ENCODE measurements around the gene KRT25. TPM values are rescaled to one million over a fixed set of nuclear protein-coding genes. Genes with fewer than 3 reads are reported as not detected.

Gene KRT25
- total and polyA plus RNA-seq, 8 donors = not detected

- Histone ChIP-seq H3K27me3 (peaks cover 0 to 12% of the 10 kb centered on the region in 2 donors), H3K27ac (no peak overlapping the region), H3K36me3 (no peaks in the 10 kb centered on the region), H3K4me3 (no peak overlapping the region), H3K9me3 (no peaks in the 10 kb centered on the region), H3K4me1 (peaks cover 0 to 2% of the 10 kb centered on the region in 2 donors)
- DNase-seq = no peak
- intact Hi-C loops (cut with DNase I) = no loop called here
- TF ChIP-seq CTCF (IDR thresholded peaks at IDR 0.05) = no peak
- ATAC-seq = no peak
Measured at GRCh38 chr17:40702271-40702670, 52.9 kb downstream of the KRT25 start.

- Histone ChIP-seq H3K4me1 (peaks cover 5 to 8% of the 10 kb centered on the region in 2 donors), H3K9me3 (no peaks in the 10 kb centered on the region), H3K4me3 (no peak overlapping the region), H3K27me3 (peaks cover 0 to 12% of the 10 kb centered on the region in 2 donors), H3K27ac (no peak overlapping the region), H3K36me3 (no peaks in the 10 kb centered on the region)
- peak in 1 of 4 donors; percentile 33 for DNase-seq
- peak; percentile 15 for ATAC-seq
- intact Hi-C loops (cut with DNase I) = no loop called here
- TF ChIP-seq CTCF (IDR thresholded peaks at IDR 0.05) = no peak
Measured at GRCh38 chr17:40699853-40700252, 55.3 kb downstream of the KRT25 start.

GRCh38 chr17:40699371-40699770, 55.8 kb downstream of the KRT25 start:
- DNase-seq (no peak), ATAC-seq (no peak)
- Histone ChIP-seq H3K9me3 (no peaks in the 10 kb centered on the region), H3K4me3 (no peak overlapping the region), H3K4me1 (peaks cover 5 to 8% of the 10 kb centered on the region in 2 donors), H3K27me3 (peaks cover 0 to 12% of the 10 kb centered on the region in 2 donors), H3K27ac (no peak overlapping the region), H3K36me3 (no peaks in the 10 kb centered on the region)
- intact Hi-C loops (cut with DNase I) = no loop called here
- TF ChIP-seq CTCF (IDR thresholded peaks at IDR 0.05) = no peak

Other genes with a start within 250 kb of the KRT25 start
- gene CCR7, start 189.9 kb downstream of the KRT25 start, total RNA-seq = 1 to 10 TPM in 1 of 2 donors, under 1 TPM in 1; 0.35 to 1.6 TPM
- 1 to 10 TPM in 2 of 6 donors, under 1 TPM in 4; 0.48 to 1.3 (median 0.79) TPM for gene CCR7, start 189.9 kb downstream of the KRT25 start, polyA plus RNA-seq (ENCODE audit: insufficient read length in 6 of 6)
- 10 to 100 TPM; 83.9 to 87.6 TPM for gene SMARCE1, start 107.5 kb downstream of the KRT25 start, total RNA-seq
- gene SMARCE1, start 107.5 kb downstream of the KRT25 start, polyA plus RNA-seq (ENCODE audit: insufficient read length in 6 of 6) = 100 to 1,000 TPM; 217 to 262 (median 235) TPM
- under 1 TPM in 1 of 2 donors, not detected in 1; 0.55 TPM for gene KRT222, start 90.2 kb downstream of the KRT25 start, total RNA-seq
- under 1 TPM; 0.21 to 0.61 (median 0.37) TPM for gene KRT222, start 90.2 kb downstream of the KRT25 start, polyA plus RNA-seq (ENCODE audit: insufficient read length in 6 of 6)
- not detected for gene KRT24, start 51.6 kb downstream of the KRT25 start, total RNA-seq
- not detected for gene KRT24, start 51.6 kb downstream of the KRT25 start, polyA plus RNA-seq (ENCODE audit: insufficient read length in 6 of 6)
- not detected for gene KRT26, start 16.9 kb upstream of the KRT25 start, total RNA-seq
- not detected for gene KRT26, start 16.9 kb upstream of the KRT25 start, polyA plus RNA-seq (ENCODE audit: insufficient read length in 6 of 6)
- gene KRT27, start 27.2 kb upstream of the KRT25 start, total RNA-seq = under 1 TPM; 0.44 to 0.55 TPM
- gene KRT27, start 27.2 kb upstream of the KRT25 start, polyA plus RNA-seq (ENCODE audit: insufficient read length in 6 of 6) = under 1 TPM in 5 of 6 donors, not detected in 1; 0.18 to 0.64 (median 0.38) TPM
- not detected for gene KRT28, start 44.6 kb upstream of the KRT25 start, total RNA-seq
- gene KRT28, start 44.6 kb upstream of the KRT25 start, polyA plus RNA-seq (ENCODE audit: insufficient read length in 6 of 6) = not detected
- gene KRT10, start 67.3 kb upstream of the KRT25 start, total RNA-seq = 10 to 100 TPM; 42.0 to 43.2 TPM
- 10 to 100 TPM; 30.5 to 58.2 (median 41.3) TPM for gene KRT10, start 67.3 kb upstream of the KRT25 start, polyA plus RNA-seq (ENCODE audit: insufficient read length in 6 of 6)
- gene KRT12, start 111.9 kb upstream of the KRT25 start, total RNA-seq = not detected
- under 1 TPM in 3 of 6 donors, not detected in 3; 0.10 to 0.26 (median 0.21) TPM for gene KRT12, start 111.9 kb upstream of the KRT25 start, polyA plus RNA-seq (ENCODE audit: insufficient read length in 6 of 6)
- not detected for gene KRT20, start 129.9 kb upstream of the KRT25 start, total RNA-seq
- under 1 TPM in 2 of 6 donors, not detected in 4; 0.09 to 0.26 TPM for gene KRT20, start 129.9 kb upstream of the KRT25 start, polyA plus RNA-seq (ENCODE audit: insufficient read length in 6 of 6)
- gene KRT23, start 182.3 kb upstream of the KRT25 start, total RNA-seq = 1 to 10 TPM in 1 of 2 donors, under 1 TPM in 1; 0.35 to 5.6 TPM
- under 1 TPM in 5 of 6 donors, not detected in 1; 0.09 to 0.31 (median 0.17) TPM for gene KRT23, start 182.3 kb upstream of the KRT25 start, polyA plus RNA-seq (ENCODE audit: insufficient read length in 6 of 6)
- gene KRT39, start 211.6 kb upstream of the KRT25 start, total RNA-seq = under 1 TPM in 1 of 2 donors, not detected in 1; 0.41 TPM
- not detected for gene KRT39, start 211.6 kb upstream of the KRT25 start, polyA plus RNA-seq (ENCODE audit: insufficient read length in 6 of 6)
- not detected for gene KRT40, start 229.0 kb upstream of the KRT25 start, total RNA-seq
- not detected for gene KRT40, start 229.0 kb upstream of the KRT25 start, polyA plus RNA-seq (ENCODE audit: insufficient read length in 6 of 6)
- gene KRTAP3-3, start 238.8 kb upstream of the KRT25 start, total RNA-seq = not detected
- not detected for gene KRTAP3-3, start 238.8 kb upstream of the KRT25 start, polyA plus RNA-seq (ENCODE audit: insufficient read length in 6 of 6)
- gene KRTAP3-2, start 244.6 kb upstream of the KRT25 start, total RNA-seq = not detected
- not detected for gene KRTAP3-2, start 244.6 kb upstream of the KRT25 start, polyA plus RNA-seq (ENCODE audit: insufficient read length in 6 of 6)

Measured in left lung (tissue), 10 donors.